ENCODE measurements around the gene SMIM1. TPM values are rescaled to one million over a fixed set of nuclear protein-coding genes. Genes with fewer than 3 reads are reported as not detected.

SMIM1 gene
- total and polyA plus RNA-seq, 2 donors from 2014 or later, result 7.0 to 49.5 TPM

- no peak for TF ChIP-seq CTCF (IDR thresholded peaks at IDR 0.05; ENCODE audit: borderline replicate concordance, extremely low read depth, insufficient read depth)
- DNase-seq (peak in 1 of 5 donors; percentile 49), FAIRE-seq (no peak)
- Histone ChIP-seq H3K4me3 (ENCODE audit: low read length in 3 of 3) (no peak overlapping the region), H3K9me3 (ENCODE audit: control insufficient read depth in 2 of 3, insufficient read depth in 1 of 3, low read length in 3 of 3) (no peaks in the 10 kb centered on the region), H3K4me1 (ENCODE audit: control insufficient read depth in 2 of 3, insufficient read depth in 2 of 3, low read depth in 1 of 3, low read length in 3 of 3) (no peaks in the 10 kb centered on the region), H3K9ac (ENCODE audit: low read length in 3 of 3) (no peak overlapping the region), H3K36me3 (ENCODE audit: control insufficient read depth in 2 of 3, insufficient read depth in 3 of 3, low read length in 3 of 3) (peaks cover 2 to 20% (median 5%) of the 10 kb centered on the region in 3 donors), H3K27ac (ENCODE audit: low read depth in 2 of 2, low read length in 2 of 2) (no peak overlapping the region), H3K27me3 (ENCODE audit: control insufficient read depth, insufficient read depth, low read length) (no peaks in the 10 kb centered on the region)
- intact Hi-C loops (cut with DNase I), result no loop called here
These were observed 36.9 kb upstream of the SMIM1 start for GRCh38 chr1:3735688-3736087.

GRCh38 chr1:3736131-3736561 is 36.4 kb upstream of the SMIM1 start:
- peaks cover 2 to 20% (median 5%) of the 10 kb centered on the region in 3 donors for H3K36me3 ChIP-seq (ENCODE audit: control insufficient read depth in 2 of 3, insufficient read depth in 3 of 3, low read length in 3 of 3)
- FAIRE-seq, result no peak

GRCh38 chr1:3736708-3737107 is 35.8 kb upstream of the SMIM1 start:
- H3K9ac ChIP-seq (ENCODE audit: low read length in 3 of 3), result no peak overlapping the region
- intact Hi-C loops (cut with DNase I), result no loop called here
- H3K27me3 ChIP-seq (ENCODE audit: control insufficient read depth, insufficient read depth, low read length), result no peaks in the 10 kb centered on the region
- peak in 1 of 5 donors; percentile 66 for DNase-seq
- H3K36me3 ChIP-seq (ENCODE audit: control insufficient read depth in 2 of 3, insufficient read depth in 3 of 3, low read length in 3 of 3), result peaks cover 2 to 20% (median 5%) of the 10 kb centered on the region in 3 donors
- no peaks in the 10 kb centered on the region for H3K9me3 ChIP-seq (ENCODE audit: control insufficient read depth in 2 of 3, insufficient read depth in 1 of 3, low read length in 3 of 3)
- no peak for TF ChIP-seq CTCF (IDR thresholded peaks at IDR 0.05; ENCODE audit: borderline replicate concordance, extremely low read depth, insufficient read depth)
- no peak overlapping the region for H3K4me3 ChIP-seq (ENCODE audit: low read length in 3 of 3)
- no peak overlapping the region for H3K27ac ChIP-seq (ENCODE audit: low read depth in 2 of 2, low read length in 2 of 2)
- FAIRE-seq, result no peak
- H3K4me1 ChIP-seq (ENCODE audit: control insufficient read depth in 2 of 3, insufficient read depth in 2 of 3, low read depth in 1 of 3, low read length in 3 of 3), result no peaks in the 10 kb centered on the region

More at GRCh38 chr1:3736131-3736561, 36.4 kb upstream of the SMIM1 start:
- Histone ChIP-seq H3K4me3 (ENCODE audit: low read length in 3 of 3) (no peak overlapping the region), H3K27me3 (ENCODE audit: control insufficient read depth, insufficient read depth, low read length) (no peaks in the 10 kb centered on the region), H3K27ac (ENCODE audit: low read depth in 2 of 2, low read length in 2 of 2) (no peak overlapping the region), H3K4me1 (ENCODE audit: control insufficient read depth in 2 of 3, insufficient read depth in 2 of 3, low read depth in 1 of 3, low read length in 3 of 3) (no peaks in the 10 kb centered on the region), H3K9ac (ENCODE audit: low read length in 3 of 3) (no peak overlapping the region), H3K9me3 (ENCODE audit: control insufficient read depth in 2 of 3, insufficient read depth in 1 of 3, low read length in 3 of 3) (no peaks in the 10 kb centered on the region)
- peak in 1 of 5 donors; percentile 52 for DNase-seq
- no peak for TF ChIP-seq CTCF (IDR thresholded peaks at IDR 0.05; ENCODE audit: borderline replicate concordance, extremely low read depth, insufficient read depth)
- intact Hi-C loops (cut with DNase I), result no loop called here

GRCh38 chr1:3738943-3739342 is 33.6 kb upstream of the SMIM1 start:
- intact Hi-C loops (cut with DNase I), result no loop called here
- peaks cover 5 to 20% (median 9%) of the 10 kb centered on the region in 3 donors for H3K36me3 ChIP-seq (ENCODE audit: control insufficient read depth in 2 of 3, insufficient read depth in 3 of 3, low read length in 3 of 3)

More at GRCh38 chr1:3738943-3739342, 33.6 kb upstream of the SMIM1 start:
- FAIRE-seq (no peak), DNase-seq (no peak)
- no peak for TF ChIP-seq CTCF (IDR thresholded peaks at IDR 0.05; ENCODE audit: borderline replicate concordance, extremely low read depth, insufficient read depth)
- Histone ChIP-seq H3K9me3 (ENCODE audit: control insufficient read depth in 2 of 3, insufficient read depth in 1 of 3, low read length in 3 of 3) (no peaks in the 10 kb centered on the region), H3K27ac (ENCODE audit: low read depth in 2 of 2, low read length in 2 of 2) (no peak overlapping the region), H3K4me3 (ENCODE audit: low read length in 3 of 3) (no peak overlapping the region), H3K4me1 (ENCODE audit: control insufficient read depth in 2 of 3, insufficient read depth in 2 of 3, low read depth in 1 of 3, low read length in 3 of 3) (no peaks in the 10 kb centered on the region), H3K9ac (ENCODE audit: low read length in 3 of 3) (no peak overlapping the region), H3K27me3 (ENCODE audit: control insufficient read depth, insufficient read depth, low read length) (no peaks in the 10 kb centered on the region)
